GM12874 (cell line): Measurements from ENCODE around the gene FUT6.

Source experiments
- CTCF ChIP-seq: IDR thresholded peaks from 2 replicates; pipeline ENCODE4 v1.5.1; 2011; ENCODE audit warnings: low read depth, mild to moderate bottlenecking, control low read depth, low read length, moderate library complexity; ENCODE audit not compliant: insufficient read depth

The FUT6 gene

DNA sequence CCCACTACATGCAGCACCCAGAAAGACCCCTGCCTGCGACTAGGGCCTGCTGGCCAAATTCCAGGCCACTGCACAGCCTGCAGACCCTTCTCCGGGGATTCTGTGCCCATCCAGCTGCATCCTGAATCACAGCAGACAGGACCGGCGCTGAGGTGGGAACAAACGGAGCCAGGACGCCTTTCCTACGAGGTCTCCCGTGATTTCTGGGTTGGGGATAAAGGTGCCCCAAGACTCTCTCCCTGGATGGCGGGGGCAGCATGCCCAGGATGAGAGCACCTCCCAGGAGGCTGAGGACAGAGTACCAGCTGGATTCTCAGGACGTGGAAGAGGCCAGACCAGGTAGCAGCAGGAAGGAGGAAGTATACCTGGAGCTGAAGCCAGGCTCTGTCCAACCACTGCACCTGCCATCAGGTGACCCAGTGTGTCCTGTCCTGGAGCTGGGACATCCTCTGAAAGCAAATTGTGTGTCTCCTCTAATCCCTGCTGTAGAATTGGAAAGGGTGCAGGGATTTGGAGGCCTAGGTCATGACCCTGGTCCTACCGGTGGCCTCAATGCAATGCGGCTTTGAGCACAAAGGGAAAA lies 34.2 kb upstream of the FUT6 start:
- TF ChIP-seq CTCF, result no peak

DNA sequence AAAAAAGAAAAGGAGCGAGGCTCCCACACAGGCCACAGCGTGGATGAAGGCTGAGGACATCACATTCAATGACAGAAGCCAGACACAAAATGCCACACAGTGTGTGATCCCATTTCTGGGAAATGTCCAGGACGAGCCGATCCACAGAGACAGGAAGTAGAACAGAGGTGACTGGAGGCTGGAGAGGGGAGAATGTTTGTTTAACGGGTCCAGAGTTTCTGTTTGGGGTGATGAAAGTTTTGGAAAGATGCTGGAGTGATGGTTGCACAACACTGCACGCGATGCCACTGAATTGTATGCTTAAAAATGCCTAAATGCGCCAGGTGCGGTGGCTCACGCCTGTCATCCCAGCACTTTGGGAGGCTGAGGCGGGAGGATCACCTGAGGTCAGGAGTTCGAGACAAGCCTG lies 31.5 kb upstream of the FUT6 start:
- no peak for TF ChIP-seq CTCF

GRCh38 chr19:5867201-5868136 lies 28.0 kb upstream of the FUT6 start:
- TF ChIP-seq CTCF, result no peak

GRCh38 chr19:5865772-5866171 lies 26.3 kb upstream of the FUT6 start:
- TF ChIP-seq CTCF, result no peak

GRCh38 chr19:5864725-5865486 lies 25.4 kb upstream of the FUT6 start:
- no peak for TF ChIP-seq CTCF

GRCh38 chr19:5864013-5864720 lies 24.7 kb upstream of the FUT6 start:
- no peak for TF ChIP-seq CTCF
